ENCODE data around the gene L1CAM. TPM values are rescaled to one million over a fixed set of nuclear protein-coding genes. Genes with fewer than 3 reads are reported as not detected.

The L1CAM gene
- total RNA-seq, 6 experiments from 2014 or later = 13.1 to 89.2 (median 14.4) TPM

DNA sequence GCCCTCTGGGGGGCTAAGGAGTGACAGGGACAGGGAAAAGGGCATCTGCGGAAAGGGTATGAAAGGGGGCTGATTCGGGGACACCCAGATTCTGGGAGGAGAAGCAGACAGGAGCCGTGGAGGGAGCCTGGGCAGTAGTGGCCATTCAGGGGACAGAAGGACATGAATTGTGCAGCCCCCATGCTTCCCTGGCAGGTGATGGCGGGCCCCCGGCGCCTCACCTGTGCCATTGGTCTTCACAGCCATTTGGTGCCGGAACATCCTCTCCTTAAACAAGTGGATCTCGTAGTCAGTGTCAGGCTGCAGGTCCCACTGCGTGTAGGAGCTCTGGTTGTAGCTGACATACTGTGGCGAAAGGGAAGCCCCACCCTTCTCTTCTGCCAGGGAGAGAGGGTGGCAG lies 21.9 kb downstream of the L1CAM start:
- H3K27me3 Mint-ChIP-seq (ENCODE audit: insufficient read depth) = peaks cover 4% of the 10 kb centered on the region
- DNase-seq = no peak
- no peak for TF ChIP-seq CTCF (IDR thresholded peaks at IDR 0.05)
- no peaks in the 10 kb centered on the region for H3K4me1 Mint-ChIP-seq (ENCODE audit: low read depth)
- no peaks in the 10 kb centered on the region for H3K36me3 Mint-ChIP-seq (ENCODE audit: low read depth)
- H3K9me3 Mint-ChIP-seq = no peaks in the 10 kb centered on the region
- no peak overlapping the region for H3K4me3 Mint-ChIP-seq
- no peak overlapping the region for H3K27ac Mint-ChIP-seq

DNA sequence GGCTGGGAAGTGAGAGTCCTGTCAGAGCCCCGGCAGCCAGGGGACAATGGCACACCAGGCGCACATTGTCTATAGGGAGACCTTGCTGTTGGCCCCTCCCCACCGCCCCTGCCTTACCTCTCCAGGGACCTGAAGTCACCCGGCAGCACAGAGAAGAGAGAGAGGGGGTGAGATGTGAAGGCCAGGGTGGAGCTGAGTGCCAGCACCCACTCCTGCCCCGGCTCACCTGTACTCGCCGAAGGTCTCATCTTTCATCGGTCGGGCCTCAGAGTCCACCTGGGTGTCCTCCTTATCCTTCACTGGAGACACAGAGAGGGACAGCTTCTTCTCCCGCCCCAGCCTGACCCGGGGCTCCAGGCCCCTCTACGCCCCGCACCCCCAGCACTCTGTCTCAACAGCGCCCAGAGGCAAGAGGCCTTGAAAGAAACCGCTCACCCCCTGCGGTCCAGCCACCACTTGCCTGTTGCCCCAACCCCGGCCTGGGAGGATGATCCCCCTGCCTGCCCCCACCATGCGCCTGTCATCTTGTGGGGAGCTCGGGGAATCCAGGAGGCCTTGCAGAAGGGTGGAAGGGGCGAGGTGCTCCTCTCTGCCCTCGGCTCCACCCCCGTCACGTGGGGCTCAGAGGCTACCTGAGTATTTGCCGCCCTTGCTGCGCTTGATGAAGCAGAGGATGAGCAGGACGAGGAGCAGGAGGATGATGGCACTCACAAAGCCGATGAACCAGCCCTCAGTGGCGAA lies 22.6 kb downstream of the L1CAM start:
- Mint-ChIP-seq H3K36me3 (ENCODE audit: low read depth) (no peaks in the 10 kb centered on the region), H3K27ac (no peak overlapping the region), H3K27me3 (ENCODE audit: insufficient read depth) (peaks cover 7% of the 10 kb centered on the region), H3K4me3 (no peak overlapping the region), H3K4me1 (ENCODE audit: low read depth) (no peaks in the 10 kb centered on the region), H3K9me3 (no peaks in the 10 kb centered on the region)
- no peak for TF ChIP-seq CTCF (IDR thresholded peaks at IDR 0.05)
- DNase-seq = no peak

DNA sequence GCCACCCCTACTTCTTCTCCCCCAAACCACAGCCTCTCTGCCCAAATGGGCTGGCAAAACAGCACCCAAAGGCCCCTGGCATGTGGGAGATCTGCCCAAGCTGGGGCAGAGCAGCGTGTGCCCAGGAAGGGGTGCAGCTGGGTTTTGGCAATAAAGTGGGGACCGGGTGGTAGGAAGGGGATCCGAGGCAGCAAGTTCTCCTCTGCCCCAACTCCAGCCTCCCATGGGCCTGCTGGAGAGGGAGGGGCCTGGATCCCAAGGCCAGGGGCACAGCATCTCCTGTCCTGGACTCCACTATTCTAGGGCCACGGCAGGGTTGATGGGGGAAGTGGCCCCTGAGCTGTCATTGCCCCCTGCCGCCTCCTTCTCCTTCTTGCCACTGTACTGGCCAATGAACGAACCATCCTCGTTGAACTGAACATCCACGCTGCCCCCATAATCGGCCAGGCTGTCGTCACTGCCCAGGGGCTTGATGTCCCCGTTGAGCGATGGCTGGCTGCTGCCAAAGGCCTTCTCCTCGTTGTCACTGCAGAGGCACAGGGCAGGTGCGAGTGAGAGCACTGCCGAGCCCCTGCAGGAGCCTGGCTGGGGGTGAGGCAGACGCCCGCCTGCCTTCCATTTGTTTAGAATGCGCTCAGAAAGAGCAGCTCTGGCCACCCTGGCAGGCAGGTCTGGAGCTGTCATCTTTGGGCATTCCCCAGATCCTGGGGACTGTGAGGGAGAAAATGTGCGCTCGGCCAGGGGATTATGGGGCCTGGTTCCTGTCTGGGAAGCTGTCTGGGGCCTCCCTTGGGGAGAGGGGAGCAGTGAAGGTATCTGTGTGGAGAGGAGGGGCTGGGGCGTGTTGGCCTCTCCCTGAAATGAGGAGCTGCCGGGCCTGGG lies 23.4 kb downstream of the L1CAM start:
- no peak for TF ChIP-seq CTCF (IDR thresholded peaks at IDR 0.05)
- no peak for DNase-seq
- H3K27ac Mint-ChIP-seq = no peak overlapping the region
- H3K36me3 Mint-ChIP-seq (ENCODE audit: low read depth) = no peaks in the 10 kb centered on the region
- H3K4me1 Mint-ChIP-seq (ENCODE audit: low read depth) = no peaks in the 10 kb centered on the region
- no peaks in the 10 kb centered on the region for H3K9me3 Mint-ChIP-seq
- no peak overlapping the region for H3K4me3 Mint-ChIP-seq
- peaks cover 7% of the 10 kb centered on the region for H3K27me3 Mint-ChIP-seq (ENCODE audit: insufficient read depth)

GRCh38 chrX:153861733-153862310 lies 24.2 kb downstream of the L1CAM start:
- Mint-ChIP-seq H3K4me3 (no peak overlapping the region), H3K4me1 (ENCODE audit: low read depth) (no peaks in the 10 kb centered on the region), H3K9me3 (no peaks in the 10 kb centered on the region), H3K27ac (no peak overlapping the region), H3K27me3 (ENCODE audit: insufficient read depth) (peaks cover 7% of the 10 kb centered on the region), H3K36me3 (ENCODE audit: low read depth) (no peaks in the 10 kb centered on the region)
- TF ChIP-seq CTCF (IDR thresholded peaks at IDR 0.05) = no peak
- DNase-seq = no peak

DNA sequence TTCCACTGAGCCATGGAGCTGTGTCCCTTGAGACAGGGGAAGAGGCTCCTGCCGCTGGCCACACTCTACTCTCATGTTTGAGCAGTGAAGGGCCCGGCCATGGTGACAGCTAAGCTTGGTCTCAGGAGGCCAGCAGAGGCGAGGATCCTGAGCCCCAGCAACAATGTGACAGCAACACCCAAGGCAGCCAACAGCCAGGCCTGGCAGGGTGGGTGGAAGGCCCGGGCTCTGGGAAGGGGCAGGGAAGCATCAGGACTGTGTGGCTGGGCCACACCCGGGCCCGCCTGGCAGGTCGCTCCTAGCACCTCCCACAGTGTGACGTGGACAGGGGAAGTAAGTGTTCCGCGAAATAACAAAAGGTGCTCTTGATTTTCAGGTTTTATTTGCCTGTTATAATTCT lies 24.8 kb downstream of the L1CAM start:
- Mint-ChIP-seq H3K4me3 (no peak overlapping the region), H3K9me3 (no peaks in the 10 kb centered on the region), H3K27me3 (ENCODE audit: insufficient read depth) (peaks cover 7% of the 10 kb centered on the region), H3K27ac (no peak overlapping the region), H3K4me1 (ENCODE audit: low read depth) (no peaks in the 10 kb centered on the region), H3K36me3 (ENCODE audit: low read depth) (no peaks in the 10 kb centered on the region)
- TF ChIP-seq CTCF (IDR thresholded peaks at IDR 0.05) = no peak
- DNase-seq = no peak

All from HFFc6 (cell line).